Osteocyte (in vitro differentiated cells): ENCODE results near the gene ZNF135. TPM values are rescaled to one million over a fixed set of nuclear protein-coding genes. Genes with fewer than 3 reads are reported as not detected.

Source experiments
- DNase-seq: peaks from one replicate; pipeline ENCODE4 v3.0.0; 2021; ENCODE audit warnings: mixed read lengths; ENCODE audit not compliant: unreplicated experiment; ENCODE audit errors: extremely low spot score
- H3K27ac Mint-ChIP-seq: one replicate; pipeline ENCODE4 v1.8.0; 2021; ENCODE audit warnings: mild to moderate bottlenecking, mixed read lengths; ENCODE audit not compliant: unreplicated experiment
- H3K27me3 Mint-ChIP-seq: one replicate; pipeline ENCODE4 v1.8.0; 2021; ENCODE audit warnings: mixed read lengths; ENCODE audit not compliant: unreplicated experiment
- H3K36me3 Mint-ChIP-seq: one replicate; pipeline ENCODE4 v1.8.0; 2021; ENCODE audit warnings: mixed read lengths; ENCODE audit not compliant: unreplicated experiment
- H3K4me1 Mint-ChIP-seq: one replicate; pipeline ENCODE4 v1.8.0; 2021; ENCODE audit warnings: mixed read lengths; ENCODE audit not compliant: unreplicated experiment
- H3K4me3 Mint-ChIP-seq: one replicate; pipeline ENCODE4 v1.8.0; 2021; ENCODE audit warnings: mild to moderate bottlenecking, moderate library complexity, mixed read lengths; ENCODE audit not compliant: unreplicated experiment
- H3K9me3 Mint-ChIP-seq: one replicate; pipeline ENCODE4 v1.8.0; 2021; ENCODE audit warnings: mixed read lengths; ENCODE audit not compliant: unreplicated experiment
- CTCF ChIP-seq: fragments of 200-600 bp; sonication (generic); IDR thresholded peaks from 2 replicates; pipeline ENCODE4 v1.5.0; 2021; ENCODE audit warnings: antibody characterized with exemption, mild to moderate bottlenecking, moderate library complexity
- total RNA-seq: library from RNA; stranded (reverse); gene quantifications from 2 replicates; pipeline ENCODE4 v1.2.1, GENCODE V29; 2021

The ZNF135 gene
- total RNA-seq, 1 donor from 2014 or later = 5.9 TPM

GRCh38 chr19:58020129-58020528, 39.0 kb upstream of the ZNF135 start:
- TF ChIP-seq CTCF = no peak
- no peak for DNase-seq
- Mint-ChIP-seq H3K36me3 (no peaks in the 10 kb centered on the region), H3K27ac (no peak overlapping the region), H3K27me3 (no peaks in the 10 kb centered on the region), H3K4me1 (no peaks in the 10 kb centered on the region), H3K9me3 (peaks cover 24% of the 10 kb centered on the region), H3K4me3 (no peak overlapping the region)

- DNase-seq = no peak
- H3K4me3 Mint-ChIP-seq = no peak overlapping the region
- H3K4me1 Mint-ChIP-seq = no peaks in the 10 kb centered on the region
- H3K27ac Mint-ChIP-seq = no peak overlapping the region
- peaks cover 18% of the 10 kb centered on the region for H3K9me3 Mint-ChIP-seq
- TF ChIP-seq CTCF = peak; percentile 16
- no peaks in the 10 kb centered on the region for H3K27me3 Mint-ChIP-seq
- H3K36me3 Mint-ChIP-seq = no peaks in the 10 kb centered on the region
Measured at GRCh38 chr19:58021541-58022282, 37.4 kb upstream of the ZNF135 start.

DNA sequence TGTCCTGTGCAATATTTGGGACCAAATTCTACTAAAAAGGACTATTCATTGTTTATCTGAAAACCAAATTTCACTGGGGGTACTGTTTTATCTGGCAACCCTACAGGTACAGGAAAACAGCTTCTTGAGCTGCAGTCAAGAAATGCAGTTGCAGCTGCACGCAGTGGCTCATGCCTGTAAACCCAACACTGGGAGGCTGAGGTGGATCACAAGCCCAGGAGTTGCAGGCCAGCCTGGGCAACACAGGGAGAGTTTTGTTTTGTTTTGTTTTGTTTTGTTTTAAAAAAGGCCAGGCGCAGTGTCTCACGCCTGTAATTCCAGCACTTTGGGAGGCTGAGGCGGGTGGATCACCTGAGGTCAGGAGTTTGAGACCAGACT, 36.8 kb upstream of the ZNF135 start:
- no peak overlapping the region for H3K27ac Mint-ChIP-seq
- DNase-seq = no peak
- no peaks in the 10 kb centered on the region for H3K36me3 Mint-ChIP-seq
- H3K9me3 Mint-ChIP-seq = peaks cover 20% of the 10 kb centered on the region
- H3K27me3 Mint-ChIP-seq = no peaks in the 10 kb centered on the region
- no peaks in the 10 kb centered on the region for H3K4me1 Mint-ChIP-seq
- no peak for TF ChIP-seq CTCF
- H3K4me3 Mint-ChIP-seq = no peak overlapping the region

GRCh38 chr19:58024661-58025060, 34.4 kb upstream of the ZNF135 start:
- Mint-ChIP-seq H3K4me3 (no peak overlapping the region), H3K9me3 (peaks cover 20% of the 10 kb centered on the region), H3K4me1 (no peaks in the 10 kb centered on the region), H3K36me3 (no peaks in the 10 kb centered on the region), H3K27me3 (no peaks in the 10 kb centered on the region), H3K27ac (no peak overlapping the region)
- DNase-seq = no peak
- no peak for TF ChIP-seq CTCF

DNA sequence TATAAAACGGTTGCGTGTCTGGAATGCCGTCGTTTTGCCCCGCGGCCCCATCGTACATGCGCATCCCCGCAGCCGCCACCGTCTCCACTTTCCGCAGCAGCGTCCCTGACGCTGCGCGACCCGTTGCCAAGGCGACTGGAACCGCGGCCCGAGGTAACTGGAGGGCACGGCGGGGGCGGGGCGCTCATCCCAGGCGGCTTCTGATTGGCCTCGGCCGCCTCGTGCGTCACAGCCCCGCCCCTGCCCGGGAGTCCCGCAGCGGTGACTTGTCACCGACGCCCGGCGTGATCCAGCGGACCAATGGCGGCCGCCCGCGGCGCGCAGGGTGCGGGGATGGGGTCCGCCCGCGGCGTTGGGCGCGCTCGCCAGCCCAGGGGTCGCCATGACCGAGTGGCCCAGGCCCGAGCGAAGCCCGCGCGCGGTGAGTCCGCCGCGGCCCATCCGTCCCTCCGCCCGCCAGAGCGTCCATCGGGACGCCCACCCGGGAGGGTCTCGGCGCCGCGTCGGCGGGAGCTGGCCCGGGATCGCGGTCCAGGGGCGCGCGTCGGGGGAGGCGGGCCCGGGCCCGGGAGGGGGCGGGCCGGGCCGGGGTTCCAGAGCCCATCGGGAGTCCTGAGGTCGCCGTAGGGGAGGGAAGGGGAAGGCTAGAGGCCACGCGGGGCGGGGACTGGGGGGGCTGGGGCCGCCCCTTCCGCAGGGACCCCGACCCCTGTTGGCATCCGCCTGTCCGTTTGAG, 25.2 kb upstream of the ZNF135 start, which contains the start of gene ZSCAN1:
Gene ZSCAN1, plus strand, starts transcription at position 285 of the 736 bp plus-strand sequence. CDS start 3,812 bp downstream, outside the sequence.
- Mint-ChIP-seq H3K27me3 (no peaks in the 10 kb centered on the region), H3K9me3 (peaks cover 13% of the 10 kb centered on the region), H3K36me3 (peaks cover 3% of the 10 kb centered on the region), H3K4me3 (peak within 1 kb of the TSS; percentile 42), H3K4me1 (no peaks in the 10 kb centered on the region), H3K27ac (no peak within 1 kb of the TSS)
- no peak for TF ChIP-seq CTCF
- peak; percentile 91 for DNase-seq
